Right lobe of liver (tissue), 6 donors: ENCODE measurements around the gene BEST2. TPM values are rescaled to one million over a fixed set of nuclear protein-coding genes. Genes with fewer than 3 reads are reported as not detected.

ENCODE experiments used
- ATAC-seq, 4 donors: fragments of 200-7000 bp; cut with Tn5 transposase; one replicate each; pipeline ENCODE4 v1.9.1; 2020; ENCODE audit warnings: mild to moderate bottlenecking in 4 of 4, moderate library complexity in 4 of 4
- DNase-seq, 3 donors: peaks; one replicate each; pipeline ENCODE4 v3.0.0-alpha.2; 2020
- H3K27ac ChIP-seq, 3 donors: fragments of 200-600 bp; one replicate each; pipeline ENCODE4 v1.8.0; 2022
- H3K27me3 ChIP-seq, 2 donors: fragments of 200-600 bp; one replicate each; pipeline ENCODE4 v1.8.0; 2022
- H3K36me3 ChIP-seq, 4 donors: fragments of 200-600 bp; sonication (generic) in 1 of 4; one replicate each; pipeline versions ENCODE4 v1.5.1 to v1.8.0; 2017 to 2022; ENCODE audit warnings: control low read depth in 1 of 4
- H3K4me1 ChIP-seq, 4 donors: fragments of 200-600 bp; sonication (generic) in 1 of 4; one replicate each; pipeline versions ENCODE4 v1.5.1 to v1.8.0; 2017 to 2022; ENCODE audit warnings: control low read depth in 1 of 4
- H3K4me3 ChIP-seq, 3 donors: fragments of 200-600 bp; one replicate each; pipeline ENCODE4 v1.8.0; 2022
- H3K9me3 ChIP-seq, 4 donors: fragments of 200-600 bp; sonication (generic) in 1 of 4; one replicate each; pipeline versions ENCODE4 v1.5.1 to v1.8.0; 2017 to 2022; ENCODE audit warnings: control low read depth in 1 of 4
- POLR2A ChIP-seq: fragments of 450-650 bp; IDR thresholded peaks from one replicate; pipeline ENCODE4 v1.6.1; 2017; ENCODE audit warnings: antibody characterized with exemption, mild to moderate bottlenecking
- WGBS: methylation state at CpG from one replicate; pipeline ENCODE4 v1.1.6; 2018; ENCODE audit warnings: low coverage, low lambda C conversion rate; ENCODE audit not compliant: insufficient coverage; ENCODE audit errors: missing lambda C conversion rate; 5-methylcytosine and 5-hydroxymethylcytosine counted together
- intact Hi-C, 2 donors: fragments of 100-400 bp; cut with DNase I; formaldehyde crosslinking; loops; one replicate each; pipeline versions ENCODE4 v1.11.2 to v1.14.1; 2022
- total RNA-seq, 6 experiments: library from RNA; depleted of rRNA in 2 of 6; stranded (reverse); fragments of >200 nt in 2 of 6; fragmentation: NEBNext Ultra II Directional in 3 of 6; extraction: Animal tissue kit (Norgen Biotek cat#: 25700) in 3 of 6; gene quantifications; one replicate each; pipeline versions ENCODE4 v1.1.0 to v1.2.4, GENCODE V29; 2016 to 2023
- TF ChIP-seq, protein P1 (sequence below), 4 donors: fragments of 200-600 bp in 3 of 4; fragments of 450-650 bp in 1 of 4; IDR thresholded peaks; one replicate each; pipeline versions ENCODE4 v1.5.1 to v1.8.0; 2016 to 2022; ENCODE audit warnings: antibody characterized with exemption in 4 of 4, mild to moderate bottlenecking in 2 of 4
- donor health status: DM: no; HTN: yes; CAD: no.
- donor health status: DM: no; HTN: no; CAD: no.
- donor health status: DM: no; HTN: no; CAD: no.
- donor health status: DM: no; HTN: yes; CAD: no.
- donor health status: DM: no; HTN: yes; CAD: no.

The BEST2 gene
- total RNA-seq, 6 experiments from 2014 or later = not detected

DNA sequence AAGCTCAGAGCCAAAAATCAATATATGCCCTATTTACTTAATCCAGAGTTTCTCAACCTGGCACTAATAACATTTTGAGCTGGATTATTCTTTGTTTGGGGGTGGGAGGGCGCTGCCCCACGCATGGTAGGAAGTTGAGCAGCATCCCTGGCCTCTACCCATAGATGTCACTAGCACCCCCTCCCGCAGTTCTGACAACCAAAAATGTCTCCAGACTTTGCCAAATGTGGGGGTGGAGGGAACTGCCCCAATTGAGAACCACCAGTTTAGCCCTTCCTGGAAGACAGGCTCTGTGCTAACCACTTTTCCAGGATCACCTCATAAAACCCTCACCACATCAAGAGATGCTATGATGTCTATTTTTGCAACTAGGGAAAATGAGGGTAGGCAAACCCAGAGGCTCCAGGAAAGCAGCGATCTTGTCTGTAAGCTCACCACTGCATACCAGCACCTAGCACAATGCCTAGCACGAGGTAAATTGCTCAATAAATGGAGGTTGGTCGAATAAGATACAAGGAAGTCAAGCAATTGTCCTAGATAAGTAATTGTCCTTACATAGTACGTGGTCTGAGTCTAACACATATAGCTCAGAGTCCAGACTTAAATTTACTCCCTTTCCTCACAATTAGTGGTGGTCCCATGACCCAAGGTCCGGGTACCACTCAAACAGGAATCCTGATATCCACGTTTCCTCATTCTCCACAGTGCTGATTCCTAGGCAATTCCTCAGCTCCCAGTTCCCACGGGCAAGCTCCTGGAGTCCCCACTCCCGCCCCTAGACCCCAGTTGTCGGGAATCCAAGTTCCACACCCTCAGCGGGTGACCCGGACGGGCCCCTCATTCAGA, 18.0 kb upstream of the BEST2 start:
- DNase-seq (peak; percentile 70 to 84 (median 79)), ATAC-seq (peak; percentile 34 to 52 (median 46))
- Histone ChIP-seq H3K36me3 (peaks cover 0 to 26% (median 17%) of the 10 kb centered on the region in 4 donors), H3K9me3 (no peaks in the 10 kb centered on the region), H3K27ac (peak overlapping the region; percentile 86 to 96 (median 94)), H3K4me3 (peak overlapping the region; percentile 84 to 99 (median 86)), H3K27me3 (no peaks in the 10 kb centered on the region), H3K4me1 (peaks cover 0 to 45% (median 15%) of the 10 kb centered on the region in 4 donors)
- TF ChIP-seq, protein P1, sequence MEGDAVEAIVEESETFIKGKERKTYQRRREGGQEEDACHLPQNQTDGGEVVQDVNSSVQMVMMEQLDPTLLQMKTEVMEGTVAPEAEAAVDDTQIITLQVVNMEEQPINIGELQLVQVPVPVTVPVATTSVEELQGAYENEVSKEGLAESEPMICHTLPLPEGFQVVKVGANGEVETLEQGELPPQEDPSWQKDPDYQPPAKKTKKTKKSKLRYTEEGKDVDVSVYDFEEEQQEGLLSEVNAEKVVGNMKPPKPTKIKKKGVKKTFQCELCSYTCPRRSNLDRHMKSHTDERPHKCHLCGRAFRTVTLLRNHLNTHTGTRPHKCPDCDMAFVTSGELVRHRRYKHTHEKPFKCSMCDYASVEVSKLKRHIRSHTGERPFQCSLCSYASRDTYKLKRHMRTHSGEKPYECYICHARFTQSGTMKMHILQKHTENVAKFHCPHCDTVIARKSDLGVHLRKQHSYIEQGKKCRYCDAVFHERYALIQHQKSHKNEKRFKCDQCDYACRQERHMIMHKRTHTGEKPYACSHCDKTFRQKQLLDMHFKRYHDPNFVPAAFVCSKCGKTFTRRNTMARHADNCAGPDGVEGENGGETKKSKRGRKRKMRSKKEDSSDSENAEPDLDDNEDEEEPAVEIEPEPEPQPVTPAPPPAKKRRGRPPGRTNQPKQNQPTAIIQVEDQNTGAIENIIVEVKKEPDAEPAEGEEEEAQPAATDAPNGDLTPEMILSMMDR (IDR thresholded peaks at IDR 0.05) = peak; percentile 29 to 45 (median 40)
- peak; percentile 28 for TF ChIP-seq POLR2A
- WGBS = 0% methylated on average over 15 of the region's 15 CpGs
- intact Hi-C loops = no loop called here

DNA sequence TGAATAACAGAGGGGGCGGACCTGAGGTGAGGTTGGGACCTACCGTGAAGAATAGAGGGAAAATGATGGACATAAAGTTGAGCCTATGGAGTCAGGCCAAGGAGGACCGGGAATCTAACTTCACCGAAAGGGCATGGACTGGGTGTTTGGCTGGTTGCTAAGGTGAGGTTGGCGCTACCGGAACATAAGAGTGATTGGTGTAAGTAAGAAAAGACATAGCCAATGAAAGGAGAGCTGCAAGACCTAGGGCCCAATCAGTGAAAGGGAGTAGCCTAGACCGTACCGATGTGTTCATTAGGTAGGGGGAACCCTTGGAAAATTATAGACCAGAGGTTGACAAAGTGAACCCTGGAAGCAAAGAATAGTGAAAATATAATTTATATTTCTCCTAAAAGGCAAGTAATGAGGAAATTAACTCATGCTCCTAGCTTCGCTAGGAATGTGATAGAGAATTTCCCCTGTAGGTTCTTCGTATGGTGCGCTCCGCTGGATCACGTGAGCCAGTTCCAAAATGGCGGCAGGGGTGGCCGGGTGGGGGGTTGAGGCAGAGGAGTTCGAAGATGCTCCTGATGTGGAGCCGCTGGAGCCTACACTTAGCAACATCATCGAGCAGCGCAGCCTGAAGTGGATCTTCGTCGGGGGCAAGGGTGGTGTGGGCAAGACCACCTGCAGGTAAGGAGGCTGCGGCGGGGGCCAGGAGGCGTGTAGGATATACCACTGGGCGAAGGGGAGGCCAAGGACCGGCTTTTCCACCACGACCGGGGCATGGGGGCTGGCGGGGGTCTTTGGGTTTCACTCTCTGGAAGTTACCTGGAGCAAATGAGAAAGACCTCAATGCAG, 14.4 kb upstream of the BEST2 start, which contains the start of gene GET3:
GET3 (plus strand) TSS at position 503 of the 840 bp plus-strand sequence; CDS start at position 512, 9 bp downstream.
- peak; percentile 74 to 88 (median 81) for ATAC-seq
- 0% methylated on average over 25 of the region's 29 CpGs for WGBS
- peak; percentile 80 to 96 (median 86) for DNase-seq
- TF ChIP-seq, protein P1 (IDR thresholded peaks at IDR 0.05) = no peak
- no peak for TF ChIP-seq POLR2A
- intact Hi-C loops = no loop called here
- H3K36me3 ChIP-seq = peaks cover 0 to 18% (median 0%) of the 10 kb centered on the region in 4 donors
- peak within 1 kb of the TSS; percentile 79 to 88 (median 85) for H3K27ac ChIP-seq
- no peaks in the 10 kb centered on the region for H3K27me3 ChIP-seq
- H3K9me3 ChIP-seq = no peaks in the 10 kb centered on the region
- H3K4me3 ChIP-seq = peak within 1 kb of the TSS; percentile 69 to 84 (median 81)
- peaks cover 0 to 28% (median 6%) of the 10 kb centered on the region in 4 donors for H3K4me1 ChIP-seq

DNA sequence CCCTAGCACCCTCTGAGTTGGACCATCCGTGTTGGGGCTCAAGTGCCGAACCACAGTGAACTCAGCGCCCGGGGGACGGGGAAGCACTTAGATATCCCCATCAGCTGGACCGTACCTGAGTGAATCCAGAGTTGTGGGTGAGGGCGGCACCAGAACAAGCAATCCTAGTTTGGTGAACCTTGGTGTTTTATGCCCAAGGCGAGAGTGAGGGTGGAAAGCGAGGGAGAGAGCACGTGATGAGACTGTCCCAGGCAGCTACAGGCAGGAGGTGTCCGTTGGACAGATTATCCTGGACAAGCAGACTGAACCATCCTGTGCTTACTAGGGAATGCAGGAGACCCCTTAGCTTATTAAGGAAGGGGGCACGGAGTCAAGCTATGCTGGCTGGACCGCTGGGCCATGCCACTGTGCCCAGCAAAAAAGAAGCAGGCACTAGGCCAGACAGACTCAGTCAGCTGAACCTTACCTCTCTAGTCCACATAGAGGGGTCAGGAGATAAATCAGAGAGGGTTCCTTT, 13.7 kb upstream of the BEST2 start:
- WGBS = 5% methylated on average over 9 of the region's 13 CpGs
- TF ChIP-seq POLR2A = no peak
- TF ChIP-seq, protein P1 (IDR thresholded peaks at IDR 0.05) = no peak
- Histone ChIP-seq H3K4me3 (peak overlapping the region; percentile 69 to 84 (median 81)), H3K27me3 (no peaks in the 10 kb centered on the region), H3K27ac (peak overlapping the region in 2 of 3 donors; percentile 85 to 88), H3K4me1 (peaks cover 0 to 21% (median 1%) of the 10 kb centered on the region in 4 donors), H3K9me3 (no peaks in the 10 kb centered on the region), H3K36me3 (peaks cover 0 to 18% (median 0%) of the 10 kb centered on the region in 4 donors)
- ATAC-seq (no peak), DNase-seq (no peak)
- intact Hi-C loops = no loop called here

DNA sequence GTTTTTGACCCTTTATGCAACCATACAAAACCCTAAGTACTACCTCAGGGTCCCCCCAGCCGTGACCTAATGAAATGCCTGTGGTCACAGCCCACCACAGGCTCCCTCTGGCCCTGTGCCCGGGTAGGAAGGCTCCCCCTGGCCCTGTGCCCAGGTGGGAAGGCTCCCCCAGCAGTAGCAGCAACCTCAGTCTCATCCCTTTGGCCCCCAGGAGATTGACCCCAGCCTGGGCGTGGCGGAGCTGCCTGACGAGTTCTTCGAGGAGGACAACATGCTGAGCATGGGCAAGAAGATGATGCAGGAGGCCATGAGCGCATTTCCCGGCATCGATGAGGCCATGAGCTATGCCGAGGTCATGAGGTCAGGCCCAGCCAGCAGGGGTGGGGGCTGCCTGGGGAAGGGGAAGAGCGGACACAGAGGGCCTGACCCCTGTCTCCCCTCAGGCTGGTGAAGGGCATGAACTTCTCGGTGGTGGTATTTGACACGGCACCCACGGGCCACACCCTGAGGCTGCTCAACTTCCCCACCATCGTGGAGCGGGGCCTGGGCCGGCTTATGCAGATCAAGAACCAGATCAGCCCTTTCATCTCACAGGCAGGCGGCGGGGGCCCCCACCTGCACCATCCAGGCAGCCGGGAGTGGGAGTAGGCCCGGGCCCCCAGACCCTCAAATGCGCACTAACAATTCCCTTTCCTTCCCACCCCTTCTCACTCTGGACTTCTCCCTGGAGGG, 6.3 kb upstream of the BEST2 start:
- TF ChIP-seq, protein P1 (IDR thresholded peaks at IDR 0.05) = no peak
- TF ChIP-seq POLR2A = no peak
- Histone ChIP-seq H3K4me1 (no peaks in the 10 kb centered on the region), H3K36me3 (peaks cover 0 to 10% (median 0%) of the 10 kb centered on the region in 4 donors), H3K9me3 (no peaks in the 10 kb centered on the region), H3K27me3 (no peaks in the 10 kb centered on the region), H3K4me3 (no peak overlapping the region), H3K27ac (no peak overlapping the region)
- intact Hi-C loops = no loop called here
- ATAC-seq (peak in 1 of 4 donors; percentile 30), DNase-seq (no peak)
- WGBS = 71% methylated on average over 4 of the region's 22 CpGs
